Esophagus muscularis mucosa (tissue), 4 donors: ENCODE data around the gene CIRBP. TPM values are rescaled to one million over a fixed set of nuclear protein-coding genes. Genes with fewer than 3 reads are reported as not detected.

Experiments used
- DNase-seq: peaks from one replicate; pipeline ENCODE4 v3.0.0-alpha.2; 2017; ENCODE audit errors: extremely low spot score
- H3K27ac ChIP-seq, 4 donors: fragments of 200-600 bp; sonication (generic); replicated peaks in 1 of 4; 1 replicate in 3 of 4; 2 replicates in 1 of 4; pipeline ENCODE4 v1.5.1; 2016 to 2019; ENCODE audit warnings: mild to moderate bottlenecking in 1 of 4
- H3K27me3 ChIP-seq, 4 donors: fragments of 200-600 bp; sonication (generic); one replicate each; pipeline versions ENCODE4 v1.5.1 to v1.6.0; 2016 to 2019
- H3K36me3 ChIP-seq, 4 donors: fragments of 200-600 bp; sonication (generic); one replicate each; pipeline ENCODE4 v1.5.1; 2016 to 2019
- H3K4me1 ChIP-seq, 4 donors: fragments of 200-600 bp; sonication (generic); one replicate each; pipeline ENCODE4 v1.5.1; 2016 to 2019
- H3K4me3 ChIP-seq, 4 donors: fragments of 200-600 bp; sonication (generic); 1 replicate in 2 of 4; 2 replicates in 2 of 4; pipeline ENCODE4 v1.5.1; 2016 to 2019; ENCODE audit warnings: mild to moderate bottlenecking in 4 of 4, moderate library complexity in 1 of 4
- H3K9me3 ChIP-seq, 4 donors: fragments of 200-600 bp; sonication (generic); 1 replicate in 3 of 4; 2 replicates in 1 of 4; pipeline ENCODE4 v1.5.1; 2016 to 2019
- EP300 ChIP-seq: sonication (generic); formaldehyde crosslinking; IDR thresholded peaks from one replicate; pipeline ENCODE4 v1.6.1; 2017; ENCODE audit warnings: antibody characterized with exemption
- POLR2A ChIP-seq: fragments of 450-650 bp; IDR thresholded peaks from one replicate; pipeline ENCODE4 v1.6.1; 2017; ENCODE audit warnings: antibody characterized with exemption, moderate library complexity, mild to moderate bottlenecking, low read depth
- POLR2AphosphoS5 ChIP-seq, 2 donors: sonication (generic); formaldehyde crosslinking; IDR thresholded peaks; one replicate each; pipeline ENCODE4 v1.6.1; 2017; ENCODE audit warnings: antibody characterized with exemption in 2 of 2
- WGBS: methylation state at CpG from one replicate; pipeline ENCODE4 v1.1.5; 2018; 5-methylcytosine and 5-hydroxymethylcytosine counted together
- intact Hi-C: fragments of 100-400 bp; cut with DNase I; formaldehyde crosslinking; loops from one replicate; pipeline ENCODE4 v1.15.1; 2023
- total RNA-seq, 4 donors: library from RNA; depleted of rRNA; stranded (reverse); fragments of >200 nt; gene quantifications; one replicate each; pipeline versions ENCODE4 v1.1.0 to v1.2.1, GENCODE V29; 2016
- TF ChIP-seq, protein P1 (sequence below), 3 experiments: fragments of 200-600 bp in 2 of 3; fragments of 450-650 bp in 1 of 3; sonication (generic) in 2 of 3; IDR thresholded peaks; one replicate each; pipeline ENCODE4 v1.5.1; 2017 to 2019; ENCODE audit warnings: antibody characterized with exemption in 3 of 3, mild to moderate bottlenecking in 2 of 3, moderate library complexity in 1 of 3

The CIRBP gene
- total RNA-seq, 4 donors from 2014 or later: 236 to 601 (median 429) TPM

DNA sequence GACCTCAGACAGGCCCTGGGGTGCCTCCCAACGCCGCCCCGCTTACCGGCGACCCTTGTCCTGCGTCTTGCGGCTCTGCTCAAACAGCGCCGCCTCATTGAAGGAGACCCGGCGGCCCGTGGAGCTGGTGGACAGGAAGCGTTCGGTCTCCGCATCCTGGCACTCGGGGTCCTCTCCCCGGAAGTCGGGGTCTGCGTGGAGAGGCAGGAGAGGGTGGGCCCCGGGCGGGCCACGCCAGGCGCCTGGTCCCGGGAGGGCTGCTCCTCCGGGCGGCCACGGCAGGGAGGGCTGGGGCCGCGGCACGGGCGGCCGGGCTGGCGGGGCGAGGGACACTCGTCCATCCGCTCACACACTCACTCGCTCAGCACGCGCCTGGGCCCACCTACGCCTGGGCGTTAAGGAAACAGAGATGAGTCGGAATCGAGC, 34.2 kb upstream of the CIRBP start:
- 95% methylated on average over 17 of the region's 43 CpGs for WGBS
- intact Hi-C loops: no loop called here

DNA sequence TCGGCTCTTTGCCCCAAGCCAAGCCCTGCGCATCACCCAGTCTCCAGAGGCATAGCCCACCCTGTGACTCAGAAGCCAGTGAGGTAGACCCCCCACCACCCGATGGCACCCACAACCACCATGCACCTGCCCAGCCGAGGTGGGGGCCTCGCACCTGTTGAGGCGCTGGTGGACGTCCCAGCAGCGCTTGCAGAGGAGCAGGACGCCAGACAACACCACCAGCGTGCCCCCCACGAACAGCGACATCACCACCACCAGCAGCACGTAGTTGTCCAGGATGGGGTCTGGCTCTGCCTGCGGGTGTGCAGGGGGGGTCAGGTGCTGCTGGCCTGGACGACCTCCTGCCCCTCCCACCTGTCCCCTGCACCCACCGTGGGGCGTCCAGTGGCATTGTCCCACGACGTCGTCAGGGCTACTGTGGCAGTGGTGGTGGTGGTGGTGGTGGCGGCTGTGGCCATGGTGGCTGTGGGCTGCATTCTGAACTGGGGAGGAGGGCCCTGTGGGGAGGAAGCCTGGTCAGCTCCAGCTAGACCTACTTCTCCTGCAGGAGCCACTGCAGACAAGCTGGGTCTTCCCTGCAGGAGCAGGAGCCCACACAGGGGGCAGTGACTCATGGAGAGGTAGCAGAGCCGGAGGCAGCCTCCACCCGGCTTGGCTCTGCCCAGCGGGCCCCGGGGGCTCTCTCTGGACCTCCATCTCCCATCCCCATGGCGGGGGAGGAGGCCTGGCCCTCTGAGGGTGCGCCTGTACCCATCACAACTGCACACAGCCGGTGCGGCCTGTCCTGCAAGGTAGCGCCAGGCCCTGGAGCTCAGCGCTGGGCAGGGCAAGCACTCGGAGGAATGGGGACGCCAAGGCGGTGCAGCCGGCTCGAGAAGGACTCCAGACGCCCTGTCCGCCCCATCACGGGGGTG, 33.2 kb upstream of the CIRBP start:
- 83% methylated on average over 20 of the region's 39 CpGs for WGBS
- Histone ChIP-seq H3K27ac (no peak overlapping the region), H3K4me1 (peaks cover 43 to 70% (median 58%) of the 10 kb centered on the region in 4 donors), H3K36me3 (peaks cover 0 to 3% (median 0%) of the 10 kb centered on the region in 4 donors), H3K9me3 (no peaks in the 10 kb centered on the region), H3K27me3 (peaks cover 0 to 14% (median 2%) of the 10 kb centered on the region in 4 donors), H3K4me3 (peak overlapping the region in 1 of 4 donors; percentile 60)
- DNase-seq: no peak
- TF ChIP-seq EP300 (no peak), POLR2AphosphoS5 (IDR thresholded peaks at IDR 0.05) (no peak), POLR2A (no peak)
- TF ChIP-seq, protein P1, sequence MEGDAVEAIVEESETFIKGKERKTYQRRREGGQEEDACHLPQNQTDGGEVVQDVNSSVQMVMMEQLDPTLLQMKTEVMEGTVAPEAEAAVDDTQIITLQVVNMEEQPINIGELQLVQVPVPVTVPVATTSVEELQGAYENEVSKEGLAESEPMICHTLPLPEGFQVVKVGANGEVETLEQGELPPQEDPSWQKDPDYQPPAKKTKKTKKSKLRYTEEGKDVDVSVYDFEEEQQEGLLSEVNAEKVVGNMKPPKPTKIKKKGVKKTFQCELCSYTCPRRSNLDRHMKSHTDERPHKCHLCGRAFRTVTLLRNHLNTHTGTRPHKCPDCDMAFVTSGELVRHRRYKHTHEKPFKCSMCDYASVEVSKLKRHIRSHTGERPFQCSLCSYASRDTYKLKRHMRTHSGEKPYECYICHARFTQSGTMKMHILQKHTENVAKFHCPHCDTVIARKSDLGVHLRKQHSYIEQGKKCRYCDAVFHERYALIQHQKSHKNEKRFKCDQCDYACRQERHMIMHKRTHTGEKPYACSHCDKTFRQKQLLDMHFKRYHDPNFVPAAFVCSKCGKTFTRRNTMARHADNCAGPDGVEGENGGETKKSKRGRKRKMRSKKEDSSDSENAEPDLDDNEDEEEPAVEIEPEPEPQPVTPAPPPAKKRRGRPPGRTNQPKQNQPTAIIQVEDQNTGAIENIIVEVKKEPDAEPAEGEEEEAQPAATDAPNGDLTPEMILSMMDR (IDR thresholded peaks at IDR 0.05): no peak
- intact Hi-C loops: no loop called here

More for the DNA sequence above, 34.2 kb upstream of the CIRBP start:
- Histone ChIP-seq H3K4me3 (no peak overlapping the region), H3K36me3 (peaks cover 0 to 3% (median 0%) of the 10 kb centered on the region in 4 donors), H3K4me1 (peaks cover 35 to 61% (median 50%) of the 10 kb centered on the region in 4 donors), H3K27ac (no peak overlapping the region), H3K27me3 (peaks cover 0 to 14% (median 2%) of the 10 kb centered on the region in 4 donors), H3K9me3 (no peaks in the 10 kb centered on the region)
- no peak for DNase-seq
- no peak for TF ChIP-seq EP300
- TF ChIP-seq POLR2A: no peak
- TF ChIP-seq, protein P1 (IDR thresholded peaks at IDR 0.05): no peak
- no peak for TF ChIP-seq POLR2AphosphoS5 (IDR thresholded peaks at IDR 0.05)

DNA sequence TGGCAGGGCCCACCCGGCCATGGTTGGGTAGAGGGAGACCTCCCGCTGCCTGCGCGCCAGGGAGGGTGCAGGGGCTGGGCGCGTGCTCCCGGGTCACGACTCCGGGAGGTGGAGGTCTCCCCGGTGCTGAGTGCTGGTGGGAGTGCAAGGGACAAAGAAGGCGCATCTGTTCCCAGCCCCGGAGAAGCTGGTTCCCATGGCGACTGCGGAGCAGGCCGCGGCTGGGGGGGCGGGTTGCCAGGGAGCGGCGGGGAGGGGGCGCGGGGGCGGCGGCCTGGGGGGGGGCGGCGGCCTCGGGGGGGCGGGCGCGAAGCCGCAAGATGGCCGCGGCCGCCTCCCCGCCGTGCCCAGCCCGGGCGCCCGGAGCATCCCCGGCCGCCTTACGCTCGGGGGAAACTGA, 32.6 kb upstream of the CIRBP start:
- H3K27ac ChIP-seq: peak overlapping the region in 1 of 4 donors; percentile 57
- peak overlapping the region; percentile 60 to 62 (median 61) for H3K4me3 ChIP-seq
- intact Hi-C loops: no loop called here
- no CpG with 5 or more reads among the region's 42 CpGs for WGBS
- H3K9me3 ChIP-seq: no peaks in the 10 kb centered on the region
- TF ChIP-seq, protein P1 (IDR thresholded peaks at IDR 0.05): no peak
- TF ChIP-seq POLR2A: no peak
- TF ChIP-seq POLR2AphosphoS5 (IDR thresholded peaks at IDR 0.05): no peak
- TF ChIP-seq EP300: no peak
- H3K36me3 ChIP-seq: peaks cover 0 to 3% (median 0%) of the 10 kb centered on the region in 4 donors
- peaks cover 48 to 75% (median 65%) of the 10 kb centered on the region in 4 donors for H3K4me1 ChIP-seq
- no peak for DNase-seq
- H3K27me3 ChIP-seq: peaks cover 0 to 14% (median 2%) of the 10 kb centered on the region in 4 donors

DNA sequence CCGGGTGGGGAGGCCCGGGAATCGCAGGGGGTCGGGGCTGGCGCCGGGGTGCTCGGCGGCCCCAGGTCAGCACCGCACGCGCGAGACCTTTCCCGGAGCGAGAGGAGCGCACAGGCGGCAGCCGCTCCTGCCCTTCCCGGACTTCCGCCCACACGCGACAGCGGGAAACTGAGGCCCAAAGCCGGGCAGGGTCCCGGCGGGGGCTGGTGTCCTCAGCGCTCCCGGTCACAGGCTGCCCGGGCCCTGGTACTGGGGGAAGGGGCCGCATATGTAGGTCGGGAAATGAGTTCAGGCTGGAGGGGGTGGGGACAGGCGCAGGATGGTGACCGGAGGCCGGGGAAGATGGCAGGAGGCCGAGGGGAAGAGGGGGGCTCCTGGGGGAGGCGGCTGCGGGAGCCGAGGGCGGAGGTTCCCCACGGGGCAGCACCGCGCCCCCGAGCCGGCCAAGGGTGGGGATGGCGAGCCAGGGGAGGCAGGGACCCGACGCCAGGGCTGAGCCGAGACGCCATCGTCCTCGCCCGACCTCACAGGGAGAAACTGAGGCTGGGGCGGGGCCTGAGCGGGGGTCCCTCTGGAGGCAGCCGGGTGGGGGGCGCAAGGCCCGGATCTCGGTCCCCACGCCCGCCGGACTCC, 32.0 kb upstream of the CIRBP start:
- Histone ChIP-seq H3K27ac (peak overlapping the region in 1 of 4 donors; percentile 57), H3K4me3 (peak overlapping the region; percentile 60 to 62 (median 61)), H3K36me3 (peaks cover 0 to 3% (median 0%) of the 10 kb centered on the region in 4 donors), H3K4me1 (peaks cover 47 to 73% (median 64%) of the 10 kb centered on the region in 4 donors), H3K27me3 (peaks cover 0 to 14% (median 2%) of the 10 kb centered on the region in 4 donors), H3K9me3 (no peaks in the 10 kb centered on the region)
- TF ChIP-seq POLR2AphosphoS5 (IDR thresholded peaks at IDR 0.05) (no peak), EP300 (no peak)
- TF ChIP-seq, protein P1 (IDR thresholded peaks at IDR 0.05): no peak
- intact Hi-C loops: no loop called here
- DNase-seq: no peak
- WGBS: 0% methylated on average over 12 of the region's 60 CpGs
